HEK293 (cell line): ENCODE data around the gene CD40LG.

Source experiments
- CTCF ChIA-PET: fragments of 350-600 bp; formaldehyde crosslinking; extraction: SDS; loops from one replicate; lab custom pipeline; 2021; ENCODE audit warnings: antibody characterized with exemption; lab: Yijun Ruan, JAX
- POLR2A ChIA-PET: fragments of 300-600 bp; formaldehyde crosslinking; extraction: SDS; loops from one replicate; lab custom pipeline; 2020; ENCODE audit warnings: antibody characterized with exemption, inconsistent platforms; lab: Yijun Ruan, JAX
- H3K27ac ChIP-seq: fragments of 200-500 bp; sonication (Bioruptor generic); 2 replicates; pipeline ENCODE4 v1.5.1; 2014; ENCODE audit warnings: low read depth, low read length, control low read depth, inconsistent platforms; ENCODE audit errors: extremely low read depth
- H3K36me3 ChIP-seq, 2 experiments: fragments of 200-500 bp in 1 of 2; sonication (Bioruptor generic) in 1 of 2; 1 replicate in 1 of 2; 2 replicates in 1 of 2; pipeline ENCODE4 v1.5.1; 2014 to 2017; ENCODE audit warnings: inconsistent platforms in 2 of 2, low read length in 2 of 2; ENCODE audit not compliant: control insufficient read depth in 2 of 2, insufficient read depth in 1 of 2
- H3K4me1 ChIP-seq: fragments of 200-500 bp; sonication (Bioruptor generic); 2 replicates; pipeline ENCODE4 v1.5.1; 2014; ENCODE audit warnings: mild to moderate bottlenecking, low read length, inconsistent platforms; ENCODE audit not compliant: control insufficient read depth, insufficient read depth
- H3K4me3 ChIP-seq: 2 replicates; pipeline ENCODE4 v1.5.1; 2011; ENCODE audit warnings: low read depth, mild to moderate bottlenecking, control low read depth, low read length, moderate library complexity
- H3K9me3 ChIP-seq: fragments of 200-500 bp; sonication (Bioruptor generic); 2 replicates; pipeline ENCODE4 v1.5.1; 2014; ENCODE audit warnings: low read depth, low read length, inconsistent platforms; ENCODE audit not compliant: control insufficient read depth, insufficient read depth
- BCL11B ChIP-seq: fragments of 450-650 bp; formaldehyde crosslinking; IDR thresholded peaks from 2 replicates; pipeline ENCODE4 v1.5.1; 2016; ENCODE audit warnings: low read depth, missing biosample characterization, missing genetic modification characterization
- HOXD13 ChIP-seq: sonication (generic); formaldehyde crosslinking; IDR thresholded peaks from 2 replicates; pipeline ENCODE4 v1.8.0; 2022; ENCODE audit warnings: missing genetic modification reagents, borderline replicate concordance
- PATZ1 ChIP-seq: fragments of 450-650 bp; formaldehyde crosslinking; IDR thresholded peaks from 2 replicates; pipeline ENCODE4 v1.5.1; 2016; ENCODE audit warnings: missing biosample characterization, missing genetic modification characterization
- RBAK ChIP-seq: fragments of 450-650 bp; formaldehyde crosslinking; IDR thresholded peaks from 2 replicates; pipeline ENCODE4 v1.5.1; 2016; ENCODE audit warnings: missing biosample characterization, missing genetic modification characterization
- REST ChIP-seq: fragments of 450-650 bp; formaldehyde crosslinking; IDR thresholded peaks from 2 replicates; pipeline ENCODE4 v1.5.1; 2016; ENCODE audit warnings: missing biosample characterization, missing genetic modification characterization
- TCF7L2 ChIP-seq: IDR thresholded peaks from 2 replicates; pipeline ENCODE4 v1.6.1; 2011; ENCODE audit warnings: low read depth, mild to moderate bottlenecking, inconsistent platforms, low read length, moderate library complexity, borderline replicate concordance
- WT1 ChIP-seq: fragments of 450-650 bp; formaldehyde crosslinking; IDR thresholded peaks from 2 replicates; pipeline ENCODE4 v1.5.1; 2016; ENCODE audit warnings: missing biosample characterization, missing genetic modification characterization
- ZBTB48 ChIP-seq: fragments of 450-650 bp; formaldehyde crosslinking; IDR thresholded peaks from 2 replicates; pipeline ENCODE4 v1.5.1; 2016; ENCODE audit warnings: missing biosample characterization, missing genetic modification characterization
- ZEB2 ChIP-seq: fragments of 450-650 bp; formaldehyde crosslinking; IDR thresholded peaks from 2 replicates; pipeline ENCODE4 v1.5.1; 2016; ENCODE audit warnings: missing biosample characterization, missing genetic modification characterization
- ZFP41 ChIP-seq: fragments of 450-650 bp; formaldehyde crosslinking; IDR thresholded peaks from 2 replicates; pipeline ENCODE4 v1.5.1; 2016; ENCODE audit warnings: missing biosample characterization, missing genetic modification characterization, borderline replicate concordance
- ZNF132 ChIP-seq: fragments of 450-650 bp; formaldehyde crosslinking; IDR thresholded peaks from 2 replicates; pipeline ENCODE4 v1.5.1; 2017; ENCODE audit warnings: missing biosample characterization, missing genetic modification characterization, borderline replicate concordance
- ZNF138 ChIP-seq: fragments of 450-650 bp; formaldehyde crosslinking; IDR thresholded peaks from 2 replicates; pipeline ENCODE4 v1.5.1; 2016; ENCODE audit warnings: missing biosample characterization, missing genetic modification characterization, borderline replicate concordance
- ZNF19 ChIP-seq: fragments of 450-650 bp; formaldehyde crosslinking; IDR thresholded peaks from 2 replicates; pipeline ENCODE4; 2016; ENCODE audit warnings: missing biosample characterization, missing genetic modification characterization, low read depth
- ZNF214 ChIP-seq: fragments of 450-650 bp; formaldehyde crosslinking; IDR thresholded peaks from 2 replicates; pipeline ENCODE4 v1.5.1; 2017; ENCODE audit warnings: missing biosample characterization, mild to moderate bottlenecking, missing genetic modification characterization, borderline replicate concordance
- ZNF513 ChIP-seq: fragments of 450-650 bp; IDR thresholded peaks from 2 replicates; pipeline ENCODE4 v1.5.1; 2018; ENCODE audit warnings: missing biosample characterization, missing genetic modification characterization
- ZNF654 ChIP-seq: fragments of 450-650 bp; formaldehyde crosslinking; IDR thresholded peaks from 2 replicates; pipeline ENCODE4 v1.5.1; 2016; ENCODE audit warnings: low read depth, missing biosample characterization, missing genetic modification characterization

The CD40LG gene

GRCh38 chrX:136608295-136608933 is 39.5 kb upstream of the CD40LG start:
- Histone ChIP-seq H3K4me1 (no peaks in the 10 kb centered on the region), H3K36me3 (no peaks in the 10 kb centered on the region), H3K9me3 (no peaks in the 10 kb centered on the region), H3K27ac (no peak overlapping the region), H3K4me3 (no peak overlapping the region)
- POLR2A ChIA-PET, result no interaction called here
- CTCF ChIA-PET, result interaction anchor here (0.6 to 3.0 kb wide), 4 partner anchors 86 to 1066 kb away, joined by 3 to 21 read pairs (median 4); no protein-coding TSS in a partner anchor
- TF ChIP-seq ZNF654 (tag by site-specific recombination), result peak; percentile 44
- TF ChIP-seq ZBTB48 (tag by site-specific recombination), result no peak

GRCh38 chrX:136616987-136617685 is 30.8 kb upstream of the CD40LG start:
- Histone ChIP-seq H3K27ac (no peak overlapping the region), H3K4me1 (no peaks in the 10 kb centered on the region), H3K4me3 (no peak overlapping the region), H3K36me3 (no peaks in the 10 kb centered on the region), H3K9me3 (no peaks in the 10 kb centered on the region)
- POLR2A ChIA-PET, result no interaction called here
- TF ChIP-seq TCF7L2, result no peak
- no peak for TF ChIP-seq HOXD13
- TF ChIP-seq ZFP41 (tag by site-specific recombination), result no peak
- no peak for TF ChIP-seq ZNF214 (tag by site-specific recombination)
- TF ChIP-seq ZNF513 (tag by site-specific recombination), result no peak
- TF ChIP-seq ZNF654 (tag by site-specific recombination), result no peak
- TF ChIP-seq ZEB2, result no peak
- TF ChIP-seq BCL11B (tag by site-specific recombination), result no peak
- no peak for TF ChIP-seq ZNF19
- no peak for TF ChIP-seq PATZ1 (tag by site-specific recombination)
- TF ChIP-seq ZNF138, result no peak
- no peak for TF ChIP-seq WT1
- no peak for TF ChIP-seq ZNF132 (tag by site-specific recombination)
- no peak for TF ChIP-seq REST (tag by site-specific recombination)
- no peak for TF ChIP-seq RBAK (tag by site-specific recombination)
- CTCF ChIA-PET, result interaction anchor here (0.7 to 0.8 kb wide), 2 partner anchors 40 to 125 kb away, joined by 3 read pairs; no protein-coding TSS in a partner anchor
